B cell (primary cell): Measurements from ENCODE around the gene GRIK3. TPM values are rescaled to one million over a fixed set of nuclear protein-coding genes. Genes with fewer than 3 reads are reported as not detected.

ENCODE experiments used
- ATAC-seq: fragments of 200-7000 bp; cut with Tn5 transposase; one replicate; pipeline ENCODE4 v1.10.0; 2021; ENCODE audit warnings: low read depth, mild to moderate bottlenecking, moderate number of reproducible peaks, moderate library complexity
- CTCF ChIA-PET: fragments of 350-600 bp; sonication (Branson Sonifier 250); formaldehyde crosslinking; loops from one replicate; lab custom pipeline; 2021; ENCODE audit warnings: antibody characterized with exemption, inconsistent platforms; lab: Charles Lee
- POLR2A ChIA-PET: fragments of 350-600 bp; sonication (Branson Sonifier 250); formaldehyde crosslinking; loops from one replicate; lab custom pipeline; 2021; ENCODE audit warnings: antibody characterized with exemption; lab: Charles Lee
- DNase-seq: peaks from one replicate; pipeline ENCODE4 v3.0.0; 2013
- H2AFZ ChIP-seq: 2 replicates; pipeline ENCODE4 v1.6.1; 2012; ENCODE audit warnings: mild to moderate bottlenecking, low read depth, low read length; ENCODE audit not compliant: insufficient read depth, poor library complexity, severe bottlenecking
- H3K27ac ChIP-seq, 2 donors: 1 replicate in 1 of 2; 2 replicates in 1 of 2; pipeline ENCODE4 v1.5.1; 2012 to 2013; ENCODE audit warnings: low read length in 2 of 2, mild to moderate bottlenecking in 2 of 2, moderate library complexity in 1 of 2
- H3K27me3 ChIP-seq, 4 experiments: fragments of 200-600 bp in 1 of 4; sonication (generic) in 1 of 4; replicated peaks in 1 of 4; 1 replicate in 2 of 4; 2 replicates in 2 of 4; pipeline versions ENCODE4 v1.6.1 to v1.7.0; 2013 to 2016; ENCODE audit warnings: low read length in 3 of 4, mild to moderate bottlenecking in 2 of 4, mixed read lengths in 1 of 4, moderate library complexity in 1 of 4; ENCODE audit not compliant: insufficient read depth in 4 of 4, control insufficient read depth in 3 of 4; ENCODE audit errors: control extremely low read depth in 1 of 4
- H3K36me3 ChIP-seq, 2 experiments: replicated peaks in 1 of 2; 1 replicate in 1 of 2; 2 replicates in 1 of 2; pipeline versions ENCODE4 v1.6.1 to v1.7.1; 2013; ENCODE audit warnings: low read length in 1 of 2; ENCODE audit not compliant: insufficient read depth in 2 of 2, control insufficient read depth in 1 of 2; ENCODE audit errors: control extremely low read depth in 1 of 2, extremely low read depth in 1 of 2
- H3K4me1 ChIP-seq, 2 donors: fragments of 200-600 bp in 1 of 2; sonication (generic) in 1 of 2; 1 replicate in 1 of 2; 2 replicates in 1 of 2; pipeline versions ENCODE4 v1.5.1 to v1.6.1; 2013 to 2017; ENCODE audit warnings: low read length in 2 of 2; ENCODE audit not compliant: control insufficient read depth in 2 of 2, insufficient read depth in 2 of 2
- H3K4me2 ChIP-seq: replicated peaks from 2 replicates; pipeline ENCODE3; 2012; ENCODE audit warnings: mild to moderate bottlenecking, low read depth, low read length; ENCODE audit not compliant: poor library complexity, severe bottlenecking
- H3K4me3 ChIP-seq, 5 experiments: fragments of 200-600 bp in 1 of 5; sonication (generic) in 1 of 5; 1 replicate in 3 of 5; 2 replicates in 2 of 5; pipeline versions ENCODE4 v1.5.1 to v1.7.0; 2011 to 2016; ENCODE audit warnings: low read length in 4 of 5, mild to moderate bottlenecking in 4 of 5, low read depth in 2 of 5, control low read depth in 1 of 5, moderate library complexity in 1 of 5; ENCODE audit not compliant: insufficient read depth in 1 of 5; ENCODE audit errors: control extremely low read depth in 1 of 5, extremely low read depth in 1 of 5
- H3K79me2 ChIP-seq: fragments of 200-600 bp; sonication (generic); one replicate; pipeline ENCODE4 v1.6.0; 2016; ENCODE audit warnings: low read length; ENCODE audit not compliant: control insufficient read depth, insufficient read depth
- H3K9ac ChIP-seq: fragments of 200-600 bp; sonication (generic); 2 replicates; pipeline ENCODE4 v1.6.1; 2017; ENCODE audit warnings: mild to moderate bottlenecking, low read length, moderate library complexity
- H3K9me3 ChIP-seq, 3 donors: one replicate each; pipeline versions ENCODE4 v1.6.1 to v1.7.1; 2013; ENCODE audit warnings: low read length in 2 of 3; ENCODE audit not compliant: control insufficient read depth in 2 of 3, insufficient read depth in 1 of 3; ENCODE audit errors: control extremely low read depth in 1 of 3
- H4K20me1 ChIP-seq: 2 replicates; pipeline ENCODE4 v1.6.0; 2012; ENCODE audit warnings: mild to moderate bottlenecking, low read length; ENCODE audit not compliant: insufficient read depth, control insufficient read depth, poor library complexity, severe bottlenecking
- H3K27ac Mint-ChIP-seq: one replicate; pipeline ENCODE4 v1.8.0; 2021; ENCODE audit warnings: mixed read lengths
- H3K27me3 Mint-ChIP-seq: one replicate; pipeline ENCODE4 v1.8.0; 2021; ENCODE audit warnings: mixed read lengths
- H3K4me1 Mint-ChIP-seq: one replicate; pipeline ENCODE4 v1.8.0; 2021; ENCODE audit warnings: mixed read lengths
- H3K4me3 Mint-ChIP-seq: one replicate; pipeline ENCODE4 v1.8.0; 2021; ENCODE audit warnings: mixed read lengths
- H3K9me3 Mint-ChIP-seq: one replicate; pipeline ENCODE4 v1.8.0; 2022; ENCODE audit warnings: mixed read lengths; ENCODE audit not compliant: insufficient read depth
- EZH2 ChIP-seq: IDR thresholded peaks from 2 replicates; pipeline ENCODE4 v1.6.1; 2012; ENCODE audit warnings: borderline replicate concordance, low read depth, mild to moderate bottlenecking, moderate library complexity, low read length; ENCODE audit not compliant: insufficient read depth, poor library complexity, severe bottlenecking
- WGBS: methylation state at CpG from one replicate; pipeline ENCODE4 v1.1.5; 2013; ENCODE audit warnings: missing lambda C conversion rate; ENCODE audit not compliant: insufficient coverage; 5-methylcytosine and 5-hydroxymethylcytosine counted together
- intact Hi-C: fragments of 100-400 bp; cut with micrococcal nuclease; formaldehyde crosslinking; loops from one replicate; pipeline ENCODE4 v1.10.0; 2022
- polyA plus RNA-seq: library from polyadenylated mRNA; depleted of rRNA; stranded (reverse); fragments of >200 nt; gene quantifications from 2 replicates; pipeline ENCODE4 v1.2.3, GENCODE V29; 2012
- total RNA-seq, 2 donors: library from RNA; stranded (reverse); fragments of 120-200 nt in 1 of 2; gene quantifications; 1 replicate in 1 of 2; 2 replicates in 1 of 2; pipeline versions ENCODE4 v1.2.3 to v1.2.4, GENCODE V29; 2013 to 2022
- TF ChIP-seq, protein P1 (sequence below): fragments of 200-600 bp; IDR thresholded peaks from one replicate; pipeline ENCODE4 v1.8.0; 2022; ENCODE audit warnings: antibody characterized with exemption, mild to moderate bottlenecking

Gene GRIK3
- total and polyA plus RNA-seq, 2 donors (not counting 1 experiment from before 2014, with no cell fraction given): 0.12 to 1.5 TPM

GRCh38 chr1:36865602-36865900 lies 168.8 kb downstream of the GRIK3 start:
- H3K4me3 ChIP-seq: no peak overlapping the region
- WGBS: 59% methylated on average over 1 of the region's 1 CpG
- no peak overlapping the region for H3K27ac Mint-ChIP-seq
- no peak overlapping the region for H3K9ac ChIP-seq
- ChIA-PET CTCF (interaction anchor here (1.4 to 3.3 kb wide), 2 partner anchors 15 to 458 kb away, joined by 3 to 12 read pairs; no protein-coding TSS in a partner anchor), POLR2A (no interaction called here)
- H4K20me1 ChIP-seq: no peaks in the 10 kb centered on the region
- intact Hi-C loops: loop anchor here (10.0 kb wide), 1 partner anchor 569 kb away; no protein-coding TSS in a partner anchor
- no peak for ATAC-seq
- no peak overlapping the region for H3K4me2 ChIP-seq
- no peaks in the 10 kb centered on the region for H3K9me3 ChIP-seq
- H3K79me2 ChIP-seq: no peaks in the 10 kb centered on the region
- H3K27me3 Mint-ChIP-seq: peaks cover 12% of the 10 kb centered on the region
- no peak for DNase-seq
- TF ChIP-seq, protein P1, sequence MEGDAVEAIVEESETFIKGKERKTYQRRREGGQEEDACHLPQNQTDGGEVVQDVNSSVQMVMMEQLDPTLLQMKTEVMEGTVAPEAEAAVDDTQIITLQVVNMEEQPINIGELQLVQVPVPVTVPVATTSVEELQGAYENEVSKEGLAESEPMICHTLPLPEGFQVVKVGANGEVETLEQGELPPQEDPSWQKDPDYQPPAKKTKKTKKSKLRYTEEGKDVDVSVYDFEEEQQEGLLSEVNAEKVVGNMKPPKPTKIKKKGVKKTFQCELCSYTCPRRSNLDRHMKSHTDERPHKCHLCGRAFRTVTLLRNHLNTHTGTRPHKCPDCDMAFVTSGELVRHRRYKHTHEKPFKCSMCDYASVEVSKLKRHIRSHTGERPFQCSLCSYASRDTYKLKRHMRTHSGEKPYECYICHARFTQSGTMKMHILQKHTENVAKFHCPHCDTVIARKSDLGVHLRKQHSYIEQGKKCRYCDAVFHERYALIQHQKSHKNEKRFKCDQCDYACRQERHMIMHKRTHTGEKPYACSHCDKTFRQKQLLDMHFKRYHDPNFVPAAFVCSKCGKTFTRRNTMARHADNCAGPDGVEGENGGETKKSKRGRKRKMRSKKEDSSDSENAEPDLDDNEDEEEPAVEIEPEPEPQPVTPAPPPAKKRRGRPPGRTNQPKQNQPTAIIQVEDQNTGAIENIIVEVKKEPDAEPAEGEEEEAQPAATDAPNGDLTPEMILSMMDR: no peak
- TF ChIP-seq EZH2: no peak
- H3K4me1 ChIP-seq: no peaks in the 10 kb centered on the region
- H3K27ac ChIP-seq: no peak overlapping the region
- no peak overlapping the region for H3K4me3 Mint-ChIP-seq
- H3K4me1 Mint-ChIP-seq: no peaks in the 10 kb centered on the region
- no peaks in the 10 kb centered on the region for H3K9me3 Mint-ChIP-seq
- H2AFZ ChIP-seq: no peak overlapping the region
- H3K27me3 ChIP-seq: no peaks in the 10 kb centered on the region
- no peaks in the 10 kb centered on the region for H3K36me3 ChIP-seq

- H3K4me1 Mint-ChIP-seq: no peaks in the 10 kb centered on the region
- no peak overlapping the region for H3K4me3 ChIP-seq
- peaks cover 12% of the 10 kb centered on the region for H3K27me3 Mint-ChIP-seq
- no peak overlapping the region for H3K4me3 Mint-ChIP-seq
- H3K9me3 Mint-ChIP-seq: no peaks in the 10 kb centered on the region
- no peaks in the 10 kb centered on the region for H3K4me1 ChIP-seq
- H3K27me3 ChIP-seq: no peaks in the 10 kb centered on the region
- H3K79me2 ChIP-seq: no peaks in the 10 kb centered on the region
- H3K4me2 ChIP-seq: no peak overlapping the region
- intact Hi-C loops: loop anchor here (10.0 kb wide), 1 partner anchor 570 kb away; no protein-coding TSS in a partner anchor
- H3K9me3 ChIP-seq: no peaks in the 10 kb centered on the region
- H3K36me3 ChIP-seq: no peaks in the 10 kb centered on the region
- no peak overlapping the region for H2AFZ ChIP-seq
- TF ChIP-seq EZH2: no peak
- TF ChIP-seq, protein P1: no peak
- no peak overlapping the region for H3K9ac ChIP-seq
- ChIA-PET POLR2A (no interaction called here), CTCF (interaction anchor here (0.9 to 3.3 kb wide), 4 partner anchors 13 to 569 kb away, joined by 3 to 12 read pairs (median 4); no protein-coding TSS in a partner anchor)
- WGBS: 68% methylated on average over 6 of the region's 11 CpGs
- H3K27ac ChIP-seq: no peak overlapping the region
- no peaks in the 10 kb centered on the region for H4K20me1 ChIP-seq
- H3K27ac Mint-ChIP-seq: no peak overlapping the region
- ATAC-seq: no peak
- DNase-seq: no peak
These were observed 169.3 kb downstream of the GRIK3 start for GRCh38 chr1:36864823-36865601.
